MM.1S (cell line): ENCODE data around the gene TEX2.

Experiments
- DNase-seq: peaks from one replicate; pipeline ENCODE4 v3.0.0-alpha.2; 2015
- H2AFZ ChIP-seq: fragments of 300-600 bp; sonication (generic); 2 replicates; pipeline ENCODE4 v1.6.0; 2016; ENCODE audit warnings: antibody characterized with exemption, low read length
- H3F3A ChIP-seq: fragments of 300-600 bp; sonication (generic); 2 replicates; pipeline ENCODE4 v1.6.1; 2016; ENCODE audit warnings: mild to moderate bottlenecking, antibody characterized with exemption, low read length, moderate library complexity, mixed read lengths; ENCODE audit not compliant: insufficient read depth
- H3K27ac ChIP-seq: fragments of 300-600 bp; sonication (generic); 2 replicates; pipeline ENCODE4 v1.5.1; 2016; ENCODE audit warnings: mild to moderate bottlenecking, low read length
- H3K27me3 ChIP-seq: fragments of 300-600 bp; sonication (generic); replicated peaks from 2 replicates; pipeline ENCODE4 v1.6.0; 2016; ENCODE audit warnings: low read length; ENCODE audit not compliant: insufficient read depth
- H3K36me3 ChIP-seq: fragments of 300-600 bp; sonication (generic); replicated peaks from 2 replicates; pipeline ENCODE4 v1.6.1; 2016; ENCODE audit warnings: mild to moderate bottlenecking, low read length, mixed read lengths; ENCODE audit not compliant: insufficient read depth
- H3K4me1 ChIP-seq: fragments of 300-600 bp; sonication (generic); 2 replicates; pipeline ENCODE4 v1.6.1; 2016; ENCODE audit warnings: low read length, mixed read lengths
- H3K4me2 ChIP-seq: fragments of 300-600 bp; sonication (generic); 2 replicates; pipeline ENCODE4 v1.6.0; 2016; ENCODE audit warnings: low read depth, low read length
- H3K4me3 ChIP-seq: fragments of 300-600 bp; sonication (generic); 2 replicates; pipeline ENCODE4 v1.5.1; 2016; ENCODE audit warnings: low read length, mixed read lengths
- H3K79me2 ChIP-seq: fragments of 300-600 bp; sonication (generic); 2 replicates; pipeline ENCODE4 v1.6.1; 2016; ENCODE audit warnings: mixed run types, low read length, mixed read lengths
- H3K9ac ChIP-seq: fragments of 300-600 bp; sonication (generic); 2 replicates; pipeline ENCODE4 v1.6.1; 2016; ENCODE audit warnings: low read length, mixed read lengths
- H3K9me2 ChIP-seq: fragments of 300-600 bp; sonication (generic); replicated peaks from 2 replicates; pipeline ENCODE4 v1.6.1; 2016; ENCODE audit warnings: mild to moderate bottlenecking, low read length, mixed read lengths; ENCODE audit not compliant: insufficient read depth
- H3K9me3 ChIP-seq: fragments of 300-600 bp; sonication (generic); replicated peaks from 2 replicates; pipeline ENCODE4 v1.6.1; 2016; ENCODE audit warnings: mild to moderate bottlenecking, low read length, mixed read lengths; ENCODE audit not compliant: insufficient read depth
- H4K20me1 ChIP-seq: fragments of 300-600 bp; sonication (generic); 2 replicates; pipeline ENCODE4 v1.6.1; 2016; ENCODE audit warnings: mild to moderate bottlenecking, low read length, moderate library complexity, mixed read lengths; ENCODE audit not compliant: insufficient read depth
- CTCF ChIP-seq: fragments of 300-600 bp; sonication (generic); IDR thresholded peaks from 2 replicates; pipeline ENCODE4 v1.5.1; 2016; ENCODE audit warnings: antibody characterized with exemption, low read length, mixed read lengths
- EZH2 ChIP-seq: fragments of 300-600 bp; sonication (generic); optimal IDR thresholded peaks from 2 replicates; pipeline ENCODE3; 2017; ENCODE audit warnings: low read depth, mild to moderate bottlenecking, antibody characterized with exemption, low read length, mixed read lengths
- EZH2phosphoT487 ChIP-seq: fragments of 300-600 bp; sonication (generic); IDR thresholded peaks from 2 replicates; pipeline ENCODE4 v1.6.1; 2018; ENCODE audit warnings: antibody characterized with exemption, low read length

Gene TEX2

GRCh38 chr17:64262198-64262999 is 661 bp downstream of the TEX2 start:
- Histone ChIP-seq H3K4me1 (peaks cover 16% of the 10 kb centered on the region), H3K4me2 (peak overlapping the region; percentile 58), H3F3A (peaks cover 15% of the 10 kb centered on the region), H4K20me1 (no peaks in the 10 kb centered on the region), H3K9me2 (no peaks in the 10 kb centered on the region), H3K4me3 (peak overlapping the region; percentile 77), H3K27ac (peak overlapping the region; percentile 64; the same call in 1 of the 2 replicates), H2AFZ (peak overlapping the region; percentile 67), H3K27me3 (no peaks in the 10 kb centered on the region), H3K9ac (peak overlapping the region; percentile 81), H3K79me2 (peaks cover 53% of the 10 kb centered on the region), H3K36me3 (no peaks in the 10 kb centered on the region), H3K9me3 (no peaks in the 10 kb centered on the region)
- TF ChIP-seq CTCF (no peak), EZH2phosphoT487 (no peak)
- DNase-seq, result peak; percentile 56

- Histone ChIP-seq H3K27me3 (no peaks in the 10 kb centered on the region), H4K20me1 (no peaks in the 10 kb centered on the region), H3K9me2 (no peaks in the 10 kb centered on the region), H3K4me2 (peak overlapping the region; percentile 58), H3K4me1 (peaks cover 16% of the 10 kb centered on the region), H3F3A (peaks cover 15% of the 10 kb centered on the region), H3K4me3 (peak overlapping the region; percentile 77), H3K79me2 (peaks cover 62% of the 10 kb centered on the region), H3K9ac (peak overlapping the region; percentile 81; the same call in 1 of the 2 replicates), H3K27ac (peak overlapping the region; percentile 64; the same call in 1 of the 2 replicates), H2AFZ (no peak overlapping the region), H3K9me3 (no peaks in the 10 kb centered on the region), H3K36me3 (no peaks in the 10 kb centered on the region)
- TF ChIP-seq EZH2 (no peak), EZH2phosphoT487 (no peak), CTCF (no peak)
- DNase-seq, result no peak
Measured at GRCh38 chr17:64261417-64262145, 1.5 kb downstream of the TEX2 start.

DNA sequence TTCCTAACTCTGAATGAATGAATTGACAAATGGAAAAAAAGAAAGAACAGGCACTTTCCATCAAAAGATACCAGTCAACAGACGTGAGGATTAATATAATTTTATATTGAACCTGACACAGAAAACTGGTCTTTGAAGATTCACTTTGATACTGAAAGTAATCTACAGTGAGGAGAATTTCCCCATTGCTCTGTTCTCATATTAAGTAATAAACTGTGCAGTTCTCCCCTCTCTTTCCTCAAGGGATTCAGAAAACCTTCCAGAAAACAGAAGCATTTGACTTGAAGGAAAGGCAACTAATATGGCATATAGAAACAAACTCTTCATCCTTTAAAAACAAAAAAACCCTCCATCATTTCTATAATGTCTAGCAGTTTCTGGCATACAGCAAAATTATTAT is 2.2 kb downstream of the TEX2 start:
- H3F3A ChIP-seq, result peaks cover 15% of the 10 kb centered on the region
- no peak overlapping the region for H3K9ac ChIP-seq
- H3K9me3 ChIP-seq, result no peaks in the 10 kb centered on the region
- H3K79me2 ChIP-seq, result peaks cover 68% of the 10 kb centered on the region
- H2AFZ ChIP-seq, result no peak overlapping the region
- H4K20me1 ChIP-seq, result 0 out of 2 replicates have a peak, but pooled peaks cover 3% of the 10 kb centered on the region
- no peak for DNase-seq
- no peaks in the 10 kb centered on the region for H3K36me3 ChIP-seq
- no peak overlapping the region for H3K27ac ChIP-seq
- H3K27me3 ChIP-seq, result no peaks in the 10 kb centered on the region
- TF ChIP-seq EZH2 (no peak), EZH2phosphoT487 (no peak), CTCF (no peak)
- no peak overlapping the region for H3K4me3 ChIP-seq
- peaks cover 16% of the 10 kb centered on the region for H3K4me1 ChIP-seq
- no peaks in the 10 kb centered on the region for H3K9me2 ChIP-seq
- H3K4me2 ChIP-seq, result no peak overlapping the region
